22Rv1 (cell line): ENCODE data around the gene PHACTR1.

ENCODE experiments used
- H3K27ac ChIP-seq: fragments of 450-650 bp; 2 replicates; pipeline ENCODE4 v1.5.1; 2017
- ZFX ChIP-seq: fragments of 450-650 bp; IDR thresholded peaks from 2 replicates; pipeline ENCODE4 v1.6.1; 2017; ENCODE audit warnings: antibody characterized with exemption, borderline replicate concordance
- TF ChIP-seq, protein P1 (sequence below): fragments of 450-650 bp; IDR thresholded peaks from 2 replicates; pipeline ENCODE4 v1.5.1; 2017; ENCODE audit warnings: mild to moderate bottlenecking

Gene PHACTR1

DNA sequence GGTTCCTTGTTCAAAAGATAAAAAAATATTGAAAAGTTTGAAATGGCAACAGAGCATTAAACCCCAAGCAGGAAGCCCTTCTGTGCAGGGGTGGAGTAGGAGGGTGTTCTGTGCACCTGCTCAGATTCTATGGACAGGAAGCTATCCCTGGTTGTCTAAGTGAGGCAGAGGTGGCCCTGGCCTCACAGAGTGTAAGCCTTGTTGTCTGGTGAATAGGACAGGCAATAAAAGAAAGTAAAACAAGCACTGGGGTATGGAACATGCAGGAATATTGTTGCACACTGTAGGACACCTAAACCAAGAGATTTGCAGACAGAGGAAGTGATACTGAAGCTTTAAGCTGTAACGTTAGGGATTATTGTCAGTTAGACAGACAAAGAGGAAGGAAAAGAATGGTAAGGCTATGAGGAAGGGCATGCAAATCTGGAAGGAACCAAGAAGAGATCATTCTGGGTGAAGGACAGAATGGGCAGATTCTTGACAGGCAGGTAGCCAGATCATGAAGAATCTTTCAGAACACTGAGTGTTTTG lies 545.0 kb downstream of the PHACTR1 start:
- TF ChIP-seq ZFX: no peak
- TF ChIP-seq, protein P1, sequence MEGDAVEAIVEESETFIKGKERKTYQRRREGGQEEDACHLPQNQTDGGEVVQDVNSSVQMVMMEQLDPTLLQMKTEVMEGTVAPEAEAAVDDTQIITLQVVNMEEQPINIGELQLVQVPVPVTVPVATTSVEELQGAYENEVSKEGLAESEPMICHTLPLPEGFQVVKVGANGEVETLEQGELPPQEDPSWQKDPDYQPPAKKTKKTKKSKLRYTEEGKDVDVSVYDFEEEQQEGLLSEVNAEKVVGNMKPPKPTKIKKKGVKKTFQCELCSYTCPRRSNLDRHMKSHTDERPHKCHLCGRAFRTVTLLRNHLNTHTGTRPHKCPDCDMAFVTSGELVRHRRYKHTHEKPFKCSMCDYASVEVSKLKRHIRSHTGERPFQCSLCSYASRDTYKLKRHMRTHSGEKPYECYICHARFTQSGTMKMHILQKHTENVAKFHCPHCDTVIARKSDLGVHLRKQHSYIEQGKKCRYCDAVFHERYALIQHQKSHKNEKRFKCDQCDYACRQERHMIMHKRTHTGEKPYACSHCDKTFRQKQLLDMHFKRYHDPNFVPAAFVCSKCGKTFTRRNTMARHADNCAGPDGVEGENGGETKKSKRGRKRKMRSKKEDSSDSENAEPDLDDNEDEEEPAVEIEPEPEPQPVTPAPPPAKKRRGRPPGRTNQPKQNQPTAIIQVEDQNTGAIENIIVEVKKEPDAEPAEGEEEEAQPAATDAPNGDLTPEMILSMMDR: no peak
- H3K27ac ChIP-seq: no peak overlapping the region

DNA sequence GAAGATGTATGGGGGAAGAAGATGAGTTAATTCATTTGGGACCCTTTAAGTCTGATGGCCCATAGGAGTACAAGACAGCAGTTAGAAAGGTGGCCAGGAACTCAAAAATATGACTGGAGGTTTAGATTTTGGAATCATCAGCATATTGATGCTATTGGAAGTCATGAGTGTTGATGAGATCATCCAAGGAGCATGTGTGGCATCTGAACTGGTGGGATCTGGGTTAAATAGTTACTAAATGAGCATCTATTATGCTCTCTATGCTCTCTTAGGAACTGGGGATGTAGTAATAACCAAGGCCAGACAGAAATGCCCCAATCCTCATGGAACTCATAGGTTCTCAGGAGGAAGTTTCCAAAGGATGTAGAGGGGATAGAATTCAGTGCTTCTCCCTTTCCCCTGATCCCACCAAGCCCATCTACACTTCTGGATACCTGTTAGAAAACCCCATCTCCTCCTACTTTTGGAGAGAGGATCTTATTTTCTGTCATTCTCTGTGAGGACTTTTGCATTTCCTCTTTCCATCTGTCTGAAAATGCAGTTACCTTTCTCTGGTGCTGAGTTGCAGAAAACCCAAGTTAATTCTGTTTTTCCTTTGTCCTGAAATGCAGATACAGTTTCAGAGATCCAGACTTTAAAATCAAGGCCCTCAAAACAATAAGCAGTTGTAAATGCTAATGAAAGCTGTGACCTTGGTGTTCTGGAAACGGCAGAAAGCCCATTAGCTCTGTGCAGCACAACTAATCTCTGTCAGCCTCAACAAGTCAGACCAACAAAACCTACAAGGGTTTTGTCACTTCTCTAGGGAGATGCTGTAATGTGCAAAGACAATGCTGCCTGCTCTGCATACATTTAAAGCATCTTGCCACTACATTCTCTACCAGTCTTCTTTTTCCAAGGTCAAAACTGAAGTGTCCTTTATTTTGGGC lies 546.0 kb downstream of the PHACTR1 start:
- no peak overlapping the region for H3K27ac ChIP-seq
- TF ChIP-seq, protein P1: no peak
- TF ChIP-seq ZFX: no peak

DNA sequence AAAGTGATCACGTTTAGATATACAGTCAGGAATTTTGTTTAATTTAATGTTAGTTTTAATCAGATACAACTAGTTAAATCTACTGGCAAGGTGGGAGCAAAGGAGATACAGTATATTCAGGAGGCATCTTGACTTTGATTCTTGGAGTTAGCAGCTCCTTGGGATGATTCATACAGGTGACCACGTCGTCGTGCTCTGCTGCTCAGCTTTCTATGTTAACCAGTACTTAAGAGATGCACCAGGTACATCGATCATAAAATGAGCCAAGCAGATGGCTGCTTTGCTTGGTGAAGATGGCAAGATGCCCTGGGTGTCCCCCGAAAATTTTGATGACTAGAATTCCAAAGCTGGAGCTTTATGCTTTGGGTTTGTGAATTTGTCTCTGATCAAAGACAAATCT lies 547.1 kb downstream of the PHACTR1 start:
- TF ChIP-seq, protein P1: no peak

DNA sequence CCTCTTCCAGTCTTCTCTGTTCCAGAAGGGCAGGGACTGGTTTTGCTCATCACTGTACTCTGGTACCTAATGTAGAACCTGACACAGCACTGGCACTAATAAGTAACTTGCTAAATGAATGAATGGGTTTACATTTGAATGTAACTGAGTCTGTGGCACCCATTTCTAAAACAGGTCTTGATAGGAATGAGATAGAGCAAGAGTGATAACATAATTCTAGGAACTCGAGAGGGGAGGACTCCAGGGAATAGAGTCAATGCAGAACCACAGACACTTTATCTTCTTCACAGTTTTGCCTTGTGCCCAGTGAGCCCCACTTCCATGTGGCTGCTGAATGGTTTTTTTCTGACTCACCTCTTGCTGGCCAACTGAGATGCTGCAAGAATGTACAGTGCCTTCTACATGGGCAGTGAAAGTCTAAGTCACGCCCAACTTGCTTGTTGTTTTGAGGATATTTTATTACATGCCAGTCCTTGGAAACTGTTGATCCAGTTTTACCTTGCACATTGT lies 550.6 kb downstream of the PHACTR1 start:
- H3K27ac ChIP-seq: no peak overlapping the region
- TF ChIP-seq, protein P1: no peak
- TF ChIP-seq ZFX: no peak

More for the DNA sequence above, 547.1 kb downstream of the PHACTR1 start:
- H3K27ac ChIP-seq: no peak overlapping the region

DNA sequence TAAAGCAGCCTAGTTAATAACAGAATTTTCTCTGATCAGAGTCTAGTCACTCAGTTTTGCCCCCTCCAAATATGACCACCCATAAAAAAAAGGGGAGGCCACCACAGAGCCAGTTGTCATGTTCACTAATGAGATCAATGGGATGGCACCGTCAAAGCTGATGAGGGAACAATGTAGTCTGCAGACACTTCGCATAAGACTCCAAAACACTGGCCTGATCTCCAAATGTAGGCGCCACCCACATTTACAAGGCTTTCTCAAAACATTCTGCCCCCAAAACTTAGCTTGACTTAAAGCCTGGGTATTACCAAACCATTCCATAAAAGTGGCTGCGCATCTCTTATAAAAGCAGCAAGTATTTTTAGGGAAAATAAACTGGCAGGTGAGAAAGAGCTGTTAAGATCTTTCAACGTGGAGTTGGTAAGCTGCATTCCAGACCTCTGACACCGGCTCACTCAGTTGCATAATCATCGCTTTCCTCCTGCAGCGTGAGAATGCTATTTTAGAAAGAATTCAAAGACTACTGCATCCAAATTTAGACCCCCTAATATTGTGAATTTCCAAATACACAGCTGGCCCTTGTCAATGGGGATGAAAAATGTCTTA lies 552.4 kb downstream of the PHACTR1 start:
- TF ChIP-seq, protein P1: no peak
- TF ChIP-seq ZFX: no peak
- H3K27ac ChIP-seq: no peak overlapping the region

DNA sequence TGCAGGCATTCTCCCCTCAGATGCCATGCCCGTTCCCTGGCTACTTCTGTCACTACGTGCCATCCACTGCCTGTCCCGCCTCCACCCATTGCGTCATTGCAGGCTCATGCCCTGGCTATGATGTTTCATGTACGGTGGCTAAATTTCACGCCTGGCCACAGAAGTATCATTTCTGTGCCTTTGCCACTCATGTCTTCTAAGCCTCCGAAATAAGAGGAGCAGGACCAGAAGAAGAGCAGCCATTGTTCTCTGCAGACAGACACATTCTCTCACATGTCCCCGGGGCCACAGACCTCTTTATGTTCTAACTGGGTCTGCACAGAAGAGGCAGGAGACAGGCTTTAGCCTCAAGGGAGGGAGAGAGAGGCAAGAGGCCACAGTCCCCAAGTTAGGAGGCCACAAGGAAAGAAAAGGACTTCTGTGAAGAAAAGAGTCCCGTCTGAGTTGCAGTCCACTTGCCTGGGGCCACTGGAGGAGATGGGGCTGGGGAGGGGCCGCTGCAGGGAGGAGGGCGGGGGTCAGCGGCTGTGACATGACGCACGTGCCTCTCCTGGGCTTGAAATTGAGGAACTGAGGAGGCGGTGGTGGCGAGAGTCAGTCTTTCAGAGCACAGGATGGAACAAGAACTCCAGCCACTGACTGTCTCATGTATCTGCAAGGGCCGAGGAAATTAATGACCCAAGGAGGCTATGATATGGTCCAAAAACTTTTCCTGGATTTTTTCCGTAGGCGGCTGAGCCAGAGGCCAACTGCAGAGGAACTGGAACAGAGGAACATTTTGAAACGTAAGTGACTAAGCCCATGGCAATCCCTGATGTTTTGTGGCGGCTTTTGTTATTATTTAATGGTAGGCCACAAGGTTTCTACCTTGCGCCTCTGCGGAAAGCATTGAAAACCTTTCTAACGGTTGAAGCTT lies 555.8 kb downstream of the PHACTR1 start:
- TF ChIP-seq ZFX: no peak
- TF ChIP-seq, protein P1: no peak
- no peak overlapping the region for H3K27ac ChIP-seq
